Measurements from ENCODE around the gene TMEM108. TPM values are rescaled to one million over a fixed set of nuclear protein-coding genes. Genes with fewer than 3 reads are reported as not detected.

Gene TMEM108
- total RNA-seq, 1 experiment from 2014 or later: not detected

GRCh38 chr3:133368371-133369067, 330.3 kb downstream of the TMEM108 start:
- intact Hi-C loops (cut with micrococcal nuclease): no loop called here
- ChIA-PET POLR2A (no interaction called here), CTCF (interaction anchor here (0.5 to 1.8 kb wide), 8 partner anchors 35 to 873 kb away, joined by 3 to 7 read pairs (median 3); no protein-coding TSS in a partner anchor)
- Mint-ChIP-seq H3K4me3 (ENCODE audit: unreplicated experiment) (no peak overlapping the region), H3K9me3 (ENCODE audit: unreplicated experiment) (no peaks in the 10 kb centered on the region), H3K36me3 (ENCODE audit: insufficient read depth, unreplicated experiment) (no peaks in the 10 kb centered on the region), H3K4me1 (ENCODE audit: insufficient read depth, unreplicated experiment) (no peaks in the 10 kb centered on the region), H3K27ac (ENCODE audit: low read depth, unreplicated experiment) (no peak overlapping the region), H3K27me3 (ENCODE audit: insufficient read depth, unreplicated experiment) (peaks cover 75% of the 10 kb centered on the region)
- no TSS peak for BruUV-seq (replicated peaks)
- DNase-seq (ENCODE audit: unreplicated experiment): no peak
- no peak for TF ChIP-seq CTCF (IDR thresholded peaks at IDR 0.05; ENCODE audit: unreplicated experiment)

- ChIA-PET POLR2A (no interaction called here), CTCF (interaction anchor here (0.6 to 1.3 kb wide), 4 partner anchors 83 to 872 kb away, joined by 3 read pairs; no protein-coding TSS in a partner anchor)
- DNase-seq (ENCODE audit: unreplicated experiment): no peak
- Mint-ChIP-seq H3K27me3 (ENCODE audit: insufficient read depth, unreplicated experiment) (peaks cover 74% of the 10 kb centered on the region), H3K27ac (ENCODE audit: low read depth, unreplicated experiment) (no peak overlapping the region), H3K4me1 (ENCODE audit: insufficient read depth, unreplicated experiment) (no peaks in the 10 kb centered on the region), H3K9me3 (ENCODE audit: unreplicated experiment) (no peaks in the 10 kb centered on the region), H3K36me3 (ENCODE audit: insufficient read depth, unreplicated experiment) (no peaks in the 10 kb centered on the region), H3K4me3 (ENCODE audit: unreplicated experiment) (no peak overlapping the region)
- no peak for TF ChIP-seq CTCF (IDR thresholded peaks at IDR 0.05; ENCODE audit: unreplicated experiment)
- no TSS peak for BruUV-seq (replicated peaks)
- intact Hi-C loops (cut with micrococcal nuclease): no loop called here
Measured at GRCh38 chr3:133369068-133369440, 330.9 kb downstream of the TMEM108 start.

GRCh38 chr3:133371181-133371580, 333.0 kb downstream of the TMEM108 start:
- TF ChIP-seq CTCF (IDR thresholded peaks at IDR 0.05; ENCODE audit: unreplicated experiment): no peak
- BruUV-seq (replicated peaks): no TSS peak
- CTCF ChIA-PET: interaction anchor here (0.6 to 9.2 kb wide), 6 partner anchors 10 to 645 kb away, joined by 3 to 81 read pairs (median 6); no protein-coding TSS in a partner anchor

GRCh38 chr3:133371676-133372075, 333.5 kb downstream of the TMEM108 start:
- no peak overlapping the region for H3K4me3 Mint-ChIP-seq (ENCODE audit: unreplicated experiment)
- TF ChIP-seq CTCF (IDR thresholded peaks at IDR 0.05; ENCODE audit: unreplicated experiment): no peak
- ChIA-PET CTCF (interaction anchor here (0.5 to 9.2 kb wide), 7 partner anchors 10 to 641 kb away, joined by 3 to 81 read pairs (median 4); no protein-coding TSS in a partner anchor), POLR2A (no interaction called here)
- H3K27ac Mint-ChIP-seq (ENCODE audit: low read depth, unreplicated experiment): no peak overlapping the region
- no peaks in the 10 kb centered on the region for H3K9me3 Mint-ChIP-seq (ENCODE audit: unreplicated experiment)
- DNase-seq (ENCODE audit: unreplicated experiment): no peak
- BruUV-seq (replicated peaks): no TSS peak
- H3K36me3 Mint-ChIP-seq (ENCODE audit: insufficient read depth, unreplicated experiment): no peaks in the 10 kb centered on the region
- peaks cover 48% of the 10 kb centered on the region for H3K27me3 Mint-ChIP-seq (ENCODE audit: insufficient read depth, unreplicated experiment)
- H3K4me1 Mint-ChIP-seq (ENCODE audit: insufficient read depth, unreplicated experiment): no peaks in the 10 kb centered on the region
- intact Hi-C loops (cut with micrococcal nuclease): no loop called here

More at GRCh38 chr3:133371181-133371580, 333.0 kb downstream of the TMEM108 start:
- Mint-ChIP-seq H3K27ac (ENCODE audit: low read depth, unreplicated experiment) (no peak overlapping the region), H3K4me3 (ENCODE audit: unreplicated experiment) (no peak overlapping the region), H3K4me1 (ENCODE audit: insufficient read depth, unreplicated experiment) (no peaks in the 10 kb centered on the region), H3K9me3 (ENCODE audit: unreplicated experiment) (no peaks in the 10 kb centered on the region), H3K27me3 (ENCODE audit: insufficient read depth, unreplicated experiment) (peaks cover 52% of the 10 kb centered on the region), H3K36me3 (ENCODE audit: insufficient read depth, unreplicated experiment) (no peaks in the 10 kb centered on the region)
- POLR2A ChIA-PET: no interaction called here
- no peak for DNase-seq (ENCODE audit: unreplicated experiment)
- intact Hi-C loops (cut with micrococcal nuclease): no loop called here
